GM03348 (cell line): Measurements from ENCODE around the gene GJE1.
A peak's percentile ranks its signal among the peaks of the same experiment; 100 is the strongest.

Experiments used
- DNase-seq: peaks from one replicate; pipeline ENCODE4 v3.0.0; 2012; ENCODE audit warnings: low spot score

GJE1 gene

GRCh38 chr6:142165227-142165626 lies 32.5 kb downstream of the GJE1 start:
- DNase-seq, result no peak

DNA sequence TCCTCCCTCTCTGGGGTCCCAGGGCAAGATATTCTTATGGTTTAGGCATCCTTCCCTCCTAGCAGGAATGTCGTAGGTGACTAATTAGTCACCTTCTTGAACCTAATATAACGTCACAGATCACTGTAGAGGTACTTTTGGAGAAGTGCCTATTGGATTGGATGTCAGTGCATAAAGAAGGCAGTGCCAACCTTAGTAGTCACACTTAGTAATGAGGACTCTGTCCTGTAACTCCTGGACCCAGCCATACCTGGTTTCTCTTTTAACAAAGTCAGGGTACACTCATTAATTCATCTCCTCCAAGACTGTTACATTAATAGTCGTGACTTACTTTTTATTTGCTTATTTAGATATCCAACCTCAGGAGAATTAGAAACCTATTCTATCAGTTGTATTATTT lies 34.3 kb downstream of the GJE1 start:
- no peak for DNase-seq

DNA sequence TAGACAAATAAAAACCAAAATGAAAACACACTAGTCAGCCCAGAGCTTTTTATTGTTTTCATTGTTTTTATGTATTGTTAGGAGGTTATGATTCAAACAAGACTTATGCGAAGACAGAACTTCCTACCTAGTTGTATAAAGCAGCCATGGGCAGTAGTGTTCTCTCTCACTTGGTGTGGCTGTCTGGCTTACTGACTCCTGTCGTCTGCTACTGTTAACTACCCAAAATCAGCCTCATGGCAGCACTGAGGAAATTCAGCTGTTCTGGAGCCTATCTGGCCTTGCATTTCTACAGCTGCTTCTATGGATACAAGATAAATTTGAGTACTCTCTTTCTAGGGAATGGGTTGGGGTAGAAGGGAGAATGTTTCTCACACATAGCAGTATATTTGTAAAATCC lies 34.8 kb downstream of the GJE1 start:
- no peak for DNase-seq

- DNase-seq, result no peak
Measured at GRCh38 chr6:142171351-142171750, 38.6 kb downstream of the GJE1 start.

- DNase-seq, result no peak
Measured at GRCh38 chr6:142172758-142173157, 40.0 kb downstream of the GJE1 start.

GRCh38 chr6:142173980-142174379 lies 41.3 kb downstream of the GJE1 start:
- no peak for DNase-seq

DNA sequence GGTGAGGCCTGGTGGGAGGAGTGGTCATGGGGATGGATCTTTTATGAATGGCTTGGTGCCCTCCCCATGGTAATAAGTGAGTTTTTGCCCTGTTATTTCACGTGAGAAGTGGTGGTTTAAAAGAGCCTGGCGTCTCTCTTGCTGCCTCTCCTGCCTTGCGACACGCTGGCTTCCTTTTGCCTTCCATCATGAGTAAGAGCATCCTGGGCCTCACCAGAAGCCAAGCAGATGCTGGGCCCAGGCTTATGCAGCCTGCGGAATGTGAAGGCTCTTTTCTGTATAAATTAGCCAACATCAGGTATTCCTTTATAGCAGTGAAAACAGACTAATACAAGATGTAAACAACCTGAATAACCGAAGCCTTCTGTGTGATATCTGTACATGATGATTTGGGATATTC lies 42.0 kb downstream of the GJE1 start:
- peak; percentile 5 for DNase-seq

- DNase-seq, result no peak
Measured at GRCh38 chr6:142178129-142178528, 45.4 kb downstream of the GJE1 start.

DNA sequence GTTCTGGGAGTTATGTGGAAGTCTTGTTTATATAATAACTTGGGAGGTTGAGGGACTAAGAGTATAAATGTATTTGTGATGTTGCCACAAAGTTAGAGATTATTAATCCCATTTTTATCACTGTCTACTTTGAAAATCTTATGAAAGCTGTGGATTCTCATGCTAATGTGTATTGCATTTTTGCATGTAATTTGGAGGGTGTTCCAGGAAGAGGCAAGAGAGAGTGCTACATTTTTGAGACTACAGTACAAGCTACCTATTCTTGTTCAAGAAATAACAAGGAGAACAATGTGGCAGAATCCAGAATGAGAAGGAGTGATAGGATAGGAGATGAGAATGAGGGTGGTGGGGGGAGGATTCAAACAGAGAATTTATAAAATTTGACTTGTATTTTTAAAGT lies 49.3 kb downstream of the GJE1 start:
- no peak for DNase-seq

DNA sequence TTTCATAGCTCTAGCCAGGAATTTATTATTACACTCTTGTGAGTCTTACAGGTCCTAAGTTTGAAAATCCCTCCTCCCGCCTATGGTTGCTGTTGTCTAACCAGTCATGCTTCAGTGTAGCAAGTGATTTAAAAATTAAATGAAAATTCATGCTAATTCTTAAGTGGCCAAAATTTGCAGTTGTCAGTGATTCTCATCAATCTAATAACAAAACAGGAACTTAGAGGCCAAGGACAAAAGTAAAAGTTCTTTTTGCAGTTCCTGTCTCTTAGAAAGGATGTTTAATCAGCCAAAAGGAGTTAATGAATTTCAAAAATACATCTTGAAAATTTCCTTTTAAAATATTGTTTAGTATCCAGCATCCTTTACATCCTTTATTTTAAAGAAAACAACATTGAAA lies 50.6 kb downstream of the GJE1 start:
- no peak for DNase-seq

DNA sequence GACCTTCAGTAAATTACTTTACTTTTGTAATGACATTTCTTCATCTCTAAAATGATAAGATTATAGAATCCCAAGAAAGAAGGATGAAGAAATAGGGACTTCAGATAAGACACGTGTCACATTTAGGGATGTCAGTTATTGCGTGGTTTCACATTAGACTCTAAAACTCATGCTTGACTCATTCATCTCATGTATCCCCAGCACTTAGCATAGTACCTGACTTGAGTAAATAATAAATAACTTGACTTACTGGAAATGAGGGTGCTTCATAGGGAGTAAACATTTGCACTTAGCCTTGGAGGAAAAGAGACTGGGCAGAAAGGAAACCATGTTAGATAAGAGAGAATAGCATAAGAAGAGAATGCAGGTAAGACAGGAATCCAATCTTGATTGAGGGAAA lies 51.6 kb downstream of the GJE1 start:
- DNase-seq, result no peak
